ENCODE results near the gene ZMAT5.

DNA sequence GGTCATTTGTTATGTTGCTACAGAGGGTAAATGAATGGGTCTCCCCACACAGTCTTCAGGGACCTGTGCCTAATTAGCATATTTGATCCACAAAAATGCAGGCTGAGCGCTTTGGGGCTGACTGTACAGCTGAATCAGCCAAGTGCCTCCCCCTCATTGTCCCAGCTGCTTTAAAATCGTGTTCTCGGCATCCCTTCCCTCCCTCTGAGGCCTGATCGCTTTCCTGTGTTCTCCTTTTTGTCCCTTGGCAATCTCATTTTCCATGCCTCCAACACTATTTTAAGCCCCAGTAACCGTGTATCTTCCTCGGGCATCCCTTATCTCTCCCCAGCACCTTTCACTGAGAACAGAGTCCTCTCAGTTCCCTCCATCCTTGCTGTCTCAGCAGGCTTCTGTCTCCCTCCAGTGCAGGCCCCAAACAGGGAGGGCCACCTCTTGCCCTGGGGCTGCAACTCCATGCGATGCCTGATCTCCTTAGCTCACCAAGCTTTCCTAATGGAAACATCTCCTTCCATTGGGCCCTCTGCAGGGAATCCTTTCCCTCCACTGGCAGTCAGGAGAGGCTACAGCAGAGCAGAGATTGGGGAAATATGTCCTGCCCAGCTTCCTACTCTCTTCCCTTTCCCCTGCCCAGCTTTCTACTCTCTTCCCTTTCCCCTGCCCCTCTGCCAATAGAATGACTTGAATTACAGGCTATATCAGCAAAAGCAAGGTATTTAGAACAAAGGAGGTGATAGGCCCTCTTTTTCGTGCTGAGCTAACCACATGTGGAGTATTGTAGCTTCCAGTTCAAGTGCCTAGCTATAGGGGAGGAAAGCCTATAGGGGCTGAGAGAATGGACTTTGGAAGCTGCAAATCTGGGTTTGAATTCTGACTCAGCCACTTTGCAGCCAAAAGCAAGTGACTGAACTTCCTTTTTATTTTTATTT lies 14.2 kb upstream of the ZMAT5 start:
- TF ChIP-seq POLR2A (IDR thresholded peaks at IDR 0.05), result no peak
- TF ChIP-seq, protein P1, sequence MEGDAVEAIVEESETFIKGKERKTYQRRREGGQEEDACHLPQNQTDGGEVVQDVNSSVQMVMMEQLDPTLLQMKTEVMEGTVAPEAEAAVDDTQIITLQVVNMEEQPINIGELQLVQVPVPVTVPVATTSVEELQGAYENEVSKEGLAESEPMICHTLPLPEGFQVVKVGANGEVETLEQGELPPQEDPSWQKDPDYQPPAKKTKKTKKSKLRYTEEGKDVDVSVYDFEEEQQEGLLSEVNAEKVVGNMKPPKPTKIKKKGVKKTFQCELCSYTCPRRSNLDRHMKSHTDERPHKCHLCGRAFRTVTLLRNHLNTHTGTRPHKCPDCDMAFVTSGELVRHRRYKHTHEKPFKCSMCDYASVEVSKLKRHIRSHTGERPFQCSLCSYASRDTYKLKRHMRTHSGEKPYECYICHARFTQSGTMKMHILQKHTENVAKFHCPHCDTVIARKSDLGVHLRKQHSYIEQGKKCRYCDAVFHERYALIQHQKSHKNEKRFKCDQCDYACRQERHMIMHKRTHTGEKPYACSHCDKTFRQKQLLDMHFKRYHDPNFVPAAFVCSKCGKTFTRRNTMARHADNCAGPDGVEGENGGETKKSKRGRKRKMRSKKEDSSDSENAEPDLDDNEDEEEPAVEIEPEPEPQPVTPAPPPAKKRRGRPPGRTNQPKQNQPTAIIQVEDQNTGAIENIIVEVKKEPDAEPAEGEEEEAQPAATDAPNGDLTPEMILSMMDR (IDR thresholded peaks at IDR 0.05), result no peak
- no peak for TF ChIP-seq EP300 (IDR thresholded peaks at IDR 0.05)
